VCaP (cell line): Measurements from ENCODE around the gene ZFAND3.
A peak's percentile ranks its signal among the peaks of the same experiment; 100 is the strongest.
"Not testable (repeated sequence)": the region's sequence is repeated elsewhere in the genome, so short reads cannot be mapped to it uniquely, and the experiment has no call there.

Experiments
- H3K27ac ChIP-seq: fragments of 450-650 bp; 2 replicates; pipeline ENCODE4 v1.5.1; 2017
- TF ChIP-seq, protein P1 (sequence below): fragments of 450-650 bp; conservative IDR thresholded peaks from 2 replicates; pipeline ENCODE4 v1.5.1; 2017; ENCODE audit warnings: mild to moderate bottlenecking, moderate library complexity

ZFAND3 gene

DNA sequence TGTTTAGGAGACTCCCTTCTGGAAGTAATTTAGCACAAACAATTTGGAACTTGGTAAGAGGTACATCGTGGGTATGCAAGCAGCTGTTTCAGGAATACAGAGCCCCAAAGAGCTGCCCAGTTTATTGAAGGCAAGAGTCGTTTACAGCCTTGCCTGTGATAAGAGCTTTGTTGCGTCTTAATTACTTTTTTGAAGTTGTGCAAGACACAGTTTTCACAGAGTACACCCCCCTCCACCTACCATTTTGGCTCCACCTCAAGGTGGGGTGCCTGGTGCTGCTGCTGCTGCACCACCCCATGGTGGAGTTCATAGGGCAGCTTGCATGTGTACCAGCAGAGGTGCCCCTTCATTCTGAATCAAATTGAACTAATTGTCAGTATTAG lies 296.1 kb downstream of the ZFAND3 start:
- TF ChIP-seq, protein P1, sequence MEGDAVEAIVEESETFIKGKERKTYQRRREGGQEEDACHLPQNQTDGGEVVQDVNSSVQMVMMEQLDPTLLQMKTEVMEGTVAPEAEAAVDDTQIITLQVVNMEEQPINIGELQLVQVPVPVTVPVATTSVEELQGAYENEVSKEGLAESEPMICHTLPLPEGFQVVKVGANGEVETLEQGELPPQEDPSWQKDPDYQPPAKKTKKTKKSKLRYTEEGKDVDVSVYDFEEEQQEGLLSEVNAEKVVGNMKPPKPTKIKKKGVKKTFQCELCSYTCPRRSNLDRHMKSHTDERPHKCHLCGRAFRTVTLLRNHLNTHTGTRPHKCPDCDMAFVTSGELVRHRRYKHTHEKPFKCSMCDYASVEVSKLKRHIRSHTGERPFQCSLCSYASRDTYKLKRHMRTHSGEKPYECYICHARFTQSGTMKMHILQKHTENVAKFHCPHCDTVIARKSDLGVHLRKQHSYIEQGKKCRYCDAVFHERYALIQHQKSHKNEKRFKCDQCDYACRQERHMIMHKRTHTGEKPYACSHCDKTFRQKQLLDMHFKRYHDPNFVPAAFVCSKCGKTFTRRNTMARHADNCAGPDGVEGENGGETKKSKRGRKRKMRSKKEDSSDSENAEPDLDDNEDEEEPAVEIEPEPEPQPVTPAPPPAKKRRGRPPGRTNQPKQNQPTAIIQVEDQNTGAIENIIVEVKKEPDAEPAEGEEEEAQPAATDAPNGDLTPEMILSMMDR: no peak
- no peak overlapping the region for H3K27ac ChIP-seq

- no peak overlapping the region for H3K27ac ChIP-seq
- TF ChIP-seq, protein P1: no peak
These were observed 296.7 kb downstream of the ZFAND3 start for GRCh38 chr6:38116248-38116647.

GRCh38 chr6:38117281-38117680 lies 297.8 kb downstream of the ZFAND3 start:
- TF ChIP-seq, protein P1: no peak
- 0 out of 2 replicates have a peak overlapping the region, but pooled peaks have one; percentile 19 for H3K27ac ChIP-seq

GRCh38 chr6:38118791-38119365 lies 299.4 kb downstream of the ZFAND3 start:
- H3K27ac ChIP-seq: no peak overlapping the region
- TF ChIP-seq, protein P1: no peak

- no peak overlapping the region for H3K27ac ChIP-seq
These were observed 300.0 kb downstream of the ZFAND3 start for GRCh38 chr6:38119516-38119915.

GRCh38 chr6:38124224-38124926 lies 304.8 kb downstream of the ZFAND3 start:
- not testable (repeated sequence) for H3K27ac ChIP-seq

More at GRCh38 chr6:38119516-38119915, 300.0 kb downstream of the ZFAND3 start:
- TF ChIP-seq, protein P1: no peak

DNA sequence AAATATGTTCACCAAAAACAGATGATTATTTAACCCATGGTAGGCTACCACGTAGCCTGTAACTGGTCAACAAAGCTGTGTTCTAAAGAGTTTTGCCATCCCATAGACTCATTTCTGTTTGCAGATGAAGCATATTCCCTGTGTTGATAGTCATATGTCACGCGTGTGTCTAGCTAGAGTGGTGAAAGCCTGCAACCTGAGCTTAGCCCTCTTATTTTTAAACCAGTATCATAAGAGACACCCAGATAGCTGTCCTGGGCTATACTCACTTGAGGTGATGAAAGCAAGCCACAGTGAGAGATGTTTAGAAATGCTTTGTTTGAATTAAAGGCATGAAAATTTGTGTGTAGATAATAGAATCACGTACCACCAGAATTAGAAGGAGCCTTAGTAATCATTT lies 307.8 kb downstream of the ZFAND3 start:
- H3K27ac ChIP-seq: no peak overlapping the region
- TF ChIP-seq, protein P1: no peak

DNA sequence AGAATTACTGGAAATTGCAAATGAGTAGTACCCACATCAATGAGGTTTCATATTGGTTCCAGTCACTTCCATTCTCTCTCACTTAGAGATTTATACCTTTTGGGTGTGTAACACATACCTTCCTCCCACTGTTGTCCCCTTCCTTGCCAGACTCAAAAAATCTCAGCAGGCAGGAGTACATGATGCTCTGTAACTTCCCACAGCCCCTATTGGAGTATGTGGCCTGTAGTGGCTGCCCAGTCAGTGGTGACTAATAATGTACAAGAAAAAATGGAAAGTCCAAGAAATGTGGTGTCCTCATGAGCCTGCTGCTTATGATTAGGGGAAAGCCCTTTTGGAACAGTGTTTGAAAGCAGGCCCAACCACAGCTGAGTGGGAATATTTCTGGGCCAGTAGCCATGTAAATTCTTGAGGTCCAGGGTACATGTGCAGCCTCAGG lies 312.0 kb downstream of the ZFAND3 start:
- H3K27ac ChIP-seq: no peak overlapping the region
- TF ChIP-seq, protein P1: no peak
